Measurements from ENCODE around the gene CCDC190.
"Not testable (repeated sequence)": the region's sequence is repeated elsewhere in the genome, so short reads cannot be mapped to it uniquely, and the experiment has no call there.

CCDC190 gene

DNA sequence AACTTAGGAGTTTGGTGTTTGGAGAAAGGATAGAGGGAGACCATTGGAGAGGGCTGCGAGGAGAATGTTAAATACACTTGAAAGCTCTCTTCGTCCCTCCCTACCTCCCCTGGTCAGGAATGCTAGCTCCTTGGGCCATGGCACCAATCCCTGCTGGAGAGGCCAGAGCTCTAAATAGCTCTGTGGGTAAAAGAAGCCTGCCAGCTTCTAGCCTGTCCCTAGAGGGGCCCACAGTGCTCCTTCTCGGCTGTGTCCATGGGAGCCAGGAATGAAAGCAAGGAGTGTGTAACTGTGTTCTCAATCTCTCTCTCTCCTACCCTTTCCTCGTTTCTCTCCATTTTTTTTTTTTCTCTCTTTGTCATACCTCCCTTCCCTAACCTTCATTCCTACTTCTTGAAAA, at the start of gene CCDC190:
Gene CCDC190 (minus strand): TSS at position 75 of the 400 bp plus-strand sequence. CDS start 1,529 bp downstream, outside the sequence.
- no peak for DNase-seq

DNA sequence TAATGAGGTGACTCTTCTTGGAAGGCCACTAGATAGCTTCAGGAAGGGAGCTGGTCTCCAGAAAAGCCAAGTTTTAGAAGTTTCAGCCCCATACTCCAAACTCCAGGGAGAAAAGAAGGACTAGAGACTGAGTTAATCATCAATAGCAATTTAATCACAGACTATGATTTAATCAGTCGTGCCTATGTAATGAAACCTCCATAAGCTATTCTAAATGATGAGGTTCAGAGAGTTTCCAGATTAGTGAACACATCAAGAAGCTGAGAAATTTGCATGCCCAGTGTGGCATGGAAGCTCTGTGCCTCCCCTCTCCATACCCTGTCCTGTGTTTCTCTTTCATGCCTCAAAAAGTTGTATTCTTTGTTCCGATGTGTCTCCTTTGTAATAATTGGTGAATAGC, 49.2 kb upstream of the CCDC190 start:
- no peak for DNase-seq

DNA sequence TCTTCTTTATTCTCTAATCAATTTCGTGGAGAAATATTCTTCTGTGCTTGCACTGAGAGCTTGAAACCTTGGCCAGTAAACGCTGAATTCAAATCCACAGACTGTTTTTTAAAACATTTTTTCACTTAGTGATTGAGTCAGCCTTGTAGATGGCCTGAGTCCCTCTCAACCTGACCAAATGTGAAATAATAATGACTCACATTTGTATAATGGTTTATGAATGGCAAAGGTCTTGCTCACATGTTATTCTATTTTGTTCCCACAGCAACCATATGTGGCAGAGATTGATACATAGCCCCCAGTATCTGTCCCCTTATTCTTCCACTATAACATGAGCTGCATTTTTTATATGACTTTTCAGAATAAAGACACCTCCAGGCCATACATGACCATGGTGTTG, 47.8 kb upstream of the CCDC190 start:
- DNase-seq, result no peak

DNA sequence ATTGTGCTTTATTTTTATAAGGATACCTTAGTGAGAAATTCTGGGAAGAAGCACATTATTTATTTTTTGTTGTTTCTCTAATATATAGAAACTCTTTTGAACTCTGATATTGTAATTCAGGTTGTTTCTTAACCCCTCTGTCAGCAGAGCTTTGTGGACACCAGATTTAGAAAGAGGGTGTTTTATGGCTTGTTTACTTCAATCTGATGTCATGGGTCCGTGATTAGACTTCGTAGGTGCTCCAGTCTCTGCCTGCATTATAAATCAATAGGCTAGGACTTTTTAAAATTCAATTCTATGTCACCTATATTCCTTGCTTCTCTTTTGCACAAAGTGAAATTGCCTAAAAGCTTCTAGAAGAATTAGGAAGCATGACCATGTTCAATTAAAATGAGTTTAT, 47.3 kb upstream of the CCDC190 start:
- no peak for DNase-seq

DNA sequence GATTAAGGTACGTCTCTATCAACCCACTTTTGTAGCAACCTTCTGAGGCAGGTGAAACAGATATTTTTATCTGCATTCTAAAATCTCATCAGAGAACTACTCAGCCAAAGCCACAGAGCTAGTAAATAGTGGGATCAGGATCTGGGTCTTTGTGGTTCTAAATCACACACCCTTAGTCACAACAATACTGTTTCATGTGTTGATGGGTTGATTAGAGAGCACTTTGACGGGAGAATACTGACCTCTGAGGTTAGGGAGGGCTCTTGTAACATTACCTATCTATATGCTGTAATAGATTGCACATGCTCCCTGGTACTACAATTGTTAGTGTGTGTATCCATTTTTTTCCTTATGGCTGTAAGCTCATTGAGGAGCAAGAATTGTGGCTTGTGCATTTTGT, 45.5 kb upstream of the CCDC190 start:
- no peak for DNase-seq

DNA sequence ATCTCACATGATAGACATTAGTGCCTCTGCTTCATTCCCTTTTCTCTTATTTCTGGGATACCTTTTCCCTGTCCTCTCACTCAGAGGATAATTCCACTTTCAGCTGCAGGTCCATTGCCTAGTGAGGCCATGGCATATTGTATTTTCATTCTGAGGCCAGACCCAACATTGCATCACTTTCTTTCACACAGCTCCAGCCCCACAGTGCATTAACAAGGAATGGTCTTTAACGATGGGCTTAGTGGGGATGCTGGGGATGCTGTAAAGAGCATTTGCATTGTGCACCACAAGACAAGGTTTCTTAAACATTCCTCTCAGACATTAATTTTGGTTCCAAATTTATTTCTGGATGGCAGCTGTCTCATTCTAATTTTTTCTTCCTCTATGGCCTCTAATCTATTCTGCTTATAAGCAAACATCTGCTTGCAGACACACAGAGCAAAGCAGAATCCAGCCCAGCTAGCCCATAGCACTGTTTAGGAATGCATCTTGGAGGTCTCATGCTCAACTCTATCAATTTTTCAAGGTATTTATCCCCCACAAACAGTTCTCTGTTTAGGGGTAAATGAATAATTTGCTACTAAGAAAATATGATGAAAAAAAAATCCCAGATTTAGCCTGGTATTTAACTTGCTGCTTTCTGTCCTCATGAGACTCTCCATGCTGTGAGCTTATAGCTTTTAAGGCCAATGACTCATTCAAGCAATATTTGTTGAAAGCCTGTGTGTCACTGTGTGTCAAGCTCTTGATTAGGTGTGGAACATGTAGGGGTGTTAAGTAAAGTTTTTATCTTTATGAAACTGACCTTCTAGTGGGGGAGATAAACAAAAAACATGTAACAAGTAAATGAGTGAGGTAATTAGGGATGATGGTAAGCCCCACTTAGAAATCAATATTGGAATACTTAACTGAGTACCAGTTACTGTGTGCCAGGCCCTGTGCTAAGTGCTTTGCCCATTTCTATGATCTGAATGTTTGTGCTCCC, 44.5 kb upstream of the CCDC190 start:
- no peak for DNase-seq

- no peak for DNase-seq
These were observed 43.6 kb upstream of the CCDC190 start for GRCh38 chr1:162904579-162904978.

DNA sequence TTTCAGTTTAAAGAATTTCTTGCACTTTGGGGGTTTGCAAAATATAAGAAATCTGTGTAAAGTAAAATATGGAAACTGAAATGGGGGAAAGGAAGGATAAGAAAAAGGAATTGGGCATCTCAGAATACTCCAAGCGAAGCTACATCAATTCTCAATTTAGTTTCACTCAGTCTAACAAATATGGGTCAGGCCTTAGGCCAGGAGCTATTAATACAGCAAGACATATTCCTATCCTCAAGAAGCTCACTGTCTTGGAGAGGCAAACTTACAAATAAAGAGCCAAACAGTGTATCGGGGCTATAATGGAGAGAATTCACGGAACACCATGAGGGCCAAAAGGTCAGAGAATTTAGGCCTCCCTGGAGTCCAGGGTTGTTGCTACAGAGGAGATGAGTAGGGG, 43.0 kb upstream of the CCDC190 start:
- DNase-seq, result no peak

- no peak for DNase-seq
These were observed 42.3 kb upstream of the CCDC190 start for GRCh38 chr1:162903246-162903645.

DNA sequence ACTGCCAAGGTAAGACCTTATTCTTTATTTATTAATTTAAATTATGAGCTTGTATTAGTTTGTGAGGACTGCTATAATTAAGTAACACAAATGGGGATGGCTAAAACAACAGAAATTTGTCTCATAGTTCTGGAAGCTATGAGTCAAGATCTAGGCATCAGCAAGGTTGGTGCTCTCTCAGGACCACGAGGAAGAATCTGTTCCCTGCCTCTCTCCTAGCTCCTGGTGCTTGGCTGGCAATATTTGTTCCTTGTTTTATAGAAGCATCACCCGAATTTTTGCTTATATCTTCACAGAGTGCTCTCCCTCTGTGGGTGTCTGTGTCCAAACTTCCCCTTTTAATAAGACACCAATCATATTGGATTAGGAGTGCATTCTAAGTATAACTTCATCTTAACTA, 41.4 kb upstream of the CCDC190 start:
- no peak for DNase-seq

DNA sequence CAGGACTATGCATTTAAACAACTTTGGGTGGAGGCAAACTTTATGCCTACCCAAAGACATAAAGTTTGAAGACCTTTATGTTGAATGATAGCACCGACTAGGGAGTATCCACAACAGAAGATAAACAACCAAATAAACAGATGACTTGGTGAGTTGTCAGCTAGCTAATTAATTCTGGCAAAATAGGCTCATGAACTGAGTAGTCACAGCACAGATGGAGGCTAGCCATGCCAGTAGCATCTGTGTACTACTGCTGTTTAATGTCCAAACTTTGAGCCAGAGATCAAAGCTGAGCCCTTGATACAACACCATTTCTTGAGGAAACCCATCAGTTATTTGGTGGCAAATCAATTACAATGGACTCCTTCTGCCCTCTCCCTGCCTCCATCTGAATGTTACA, 40.3 kb upstream of the CCDC190 start:
- no peak for DNase-seq

DNA sequence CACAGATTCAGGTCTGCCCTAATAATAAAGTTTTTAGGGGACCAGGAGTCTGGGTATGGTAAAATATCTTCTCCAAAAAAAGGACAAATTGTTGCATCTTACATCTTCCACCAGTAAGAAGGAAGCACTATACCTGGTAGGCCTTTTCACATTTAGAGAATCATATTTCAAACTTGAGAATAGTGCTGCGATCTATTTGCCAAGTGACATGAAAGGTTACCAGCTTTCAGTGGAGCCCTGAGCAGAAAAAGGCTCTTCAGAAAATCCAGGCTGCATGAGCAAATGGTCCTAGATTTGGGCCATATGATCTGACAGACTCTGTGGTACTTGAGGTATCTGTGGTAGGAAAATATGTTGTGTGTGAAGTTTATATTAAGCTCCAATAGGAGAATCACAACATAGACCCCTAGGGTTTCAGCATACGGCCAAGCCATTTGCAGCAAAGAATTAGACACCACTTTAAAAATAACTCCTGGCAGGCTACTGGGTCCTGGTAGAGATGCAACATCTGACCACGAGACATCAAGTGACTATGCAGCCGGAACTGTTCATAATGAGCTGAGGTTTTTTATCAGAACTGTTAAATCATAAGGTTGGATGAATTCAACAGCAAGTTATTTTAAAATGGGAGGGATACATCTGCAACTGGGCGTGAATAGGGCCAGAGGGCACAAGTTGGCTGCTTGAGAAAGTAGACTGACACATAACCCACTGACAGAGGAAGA, 38.6 kb upstream of the CCDC190 start:
- no peak for DNase-seq

- DNase-seq, result no peak
These were observed 32.6 kb upstream of the CCDC190 start for GRCh38 chr1:162893612-162893908.

GRCh38 chr1:162892906-162893611, 32.1 kb upstream of the CCDC190 start:
- DNase-seq, result no peak

DNA sequence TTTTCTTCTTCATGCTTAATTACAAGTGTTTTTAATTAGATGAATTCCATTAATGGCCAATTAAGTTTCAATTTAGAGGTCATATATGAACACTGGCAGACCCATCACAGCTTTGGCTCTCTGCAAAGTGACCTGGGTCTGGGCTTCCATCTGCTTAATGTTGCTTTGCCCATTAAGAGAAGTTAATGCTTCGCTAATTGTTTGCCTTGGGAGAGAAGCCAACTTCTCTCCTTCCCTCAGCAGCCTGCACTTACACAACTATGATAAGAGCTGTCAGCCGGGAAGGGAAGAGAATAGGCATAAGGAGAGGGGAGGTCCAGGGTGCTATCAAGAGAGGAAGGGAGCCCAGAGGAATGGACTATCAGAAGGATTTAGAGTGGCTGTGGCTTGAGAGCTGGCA, 29.0 kb upstream of the CCDC190 start:
- no peak for DNase-seq

DNA sequence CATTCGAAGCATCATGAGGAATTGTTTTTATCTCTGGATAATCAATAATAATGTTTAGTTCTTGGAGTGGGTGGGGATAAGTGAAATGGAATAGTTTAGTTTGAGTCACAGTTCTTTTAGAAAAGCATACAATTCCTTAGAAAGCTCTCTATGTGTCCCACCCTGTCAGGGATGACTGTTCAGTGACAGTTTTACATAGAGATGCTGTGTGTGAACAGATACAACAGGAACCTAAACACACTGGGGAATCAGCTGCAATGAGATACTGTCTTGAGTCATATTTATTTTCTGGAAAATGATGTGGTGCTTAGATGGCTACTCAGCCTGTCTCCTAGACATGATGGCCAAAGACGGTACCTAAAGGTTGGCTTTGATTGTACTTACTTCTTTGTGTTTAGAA, 25.7 kb upstream of the CCDC190 start:
- no peak for DNase-seq

DNA sequence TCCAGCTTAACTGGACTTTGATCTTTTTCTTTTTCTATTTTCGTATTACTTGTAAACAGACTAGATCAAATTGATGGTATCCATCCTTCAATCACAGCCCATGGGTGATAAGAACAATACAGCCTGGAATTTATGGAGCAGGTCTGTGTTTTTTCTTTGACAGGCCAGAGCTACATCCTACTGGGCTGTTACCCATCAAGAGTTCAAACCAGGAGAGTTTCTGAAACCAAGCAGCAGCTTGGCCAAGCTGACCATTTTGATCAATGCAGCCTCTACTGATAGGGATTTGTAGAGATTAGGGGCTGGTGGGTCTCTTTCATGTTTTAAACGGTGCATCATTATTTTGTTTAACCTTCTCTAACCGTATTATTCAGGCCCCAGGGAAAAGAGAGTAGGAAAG, 24.3 kb upstream of the CCDC190 start:
- DNase-seq, result no peak

GRCh38 chr1:162884831-162885230, 23.9 kb upstream of the CCDC190 start:
- no peak for DNase-seq

GRCh38 chr1:162882248-162882674, 21.3 kb upstream of the CCDC190 start:
- peak; percentile 59 for DNase-seq

DNA sequence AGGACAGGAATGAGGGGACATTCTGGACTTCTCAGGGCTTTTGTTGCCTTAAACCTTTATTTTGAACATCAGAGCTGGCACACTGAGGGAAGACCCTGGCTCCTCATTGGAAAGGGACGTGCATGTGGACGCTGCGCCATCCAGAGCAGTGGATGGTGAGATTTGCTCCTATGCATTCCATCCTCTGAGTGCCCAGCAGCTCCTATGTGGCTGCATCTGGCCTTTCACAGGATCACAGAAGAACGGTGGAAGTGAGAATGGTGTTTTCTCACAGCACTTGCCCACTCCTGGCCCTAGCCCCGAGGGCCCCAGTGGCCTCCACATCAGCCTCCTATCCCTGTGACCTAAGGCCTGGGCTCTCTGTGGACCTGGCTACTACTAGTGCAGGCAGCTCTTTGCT, 20.6 kb upstream of the CCDC190 start:
- no peak for DNase-seq

- not testable (repeated sequence) for DNase-seq
These were observed 19.6 kb upstream of the CCDC190 start for GRCh38 chr1:162880617-162881016.

GRCh38 chr1:162878000-162878596, 17.1 kb upstream of the CCDC190 start:
- DNase-seq, result peak; percentile 65

DNA sequence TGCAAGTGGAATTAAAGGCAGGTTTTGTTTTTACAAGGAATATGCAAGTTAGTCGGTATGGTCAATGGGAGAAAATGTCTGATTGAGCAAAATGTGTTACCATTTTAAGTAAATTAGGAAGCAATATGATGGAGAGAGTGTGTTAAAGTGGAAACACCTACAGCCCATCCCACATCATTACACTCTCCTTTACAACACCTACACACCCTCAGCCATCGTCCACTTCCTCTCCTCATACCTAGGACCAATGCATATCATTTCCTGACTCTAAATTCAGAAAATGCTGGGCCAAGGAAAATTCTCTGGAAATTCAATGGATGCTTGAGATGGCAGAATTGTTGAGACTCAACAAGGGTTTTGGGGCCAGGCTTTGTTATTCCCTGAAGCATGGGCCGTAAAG, 16.4 kb upstream of the CCDC190 start:
- DNase-seq, result no peak
